OCI-LY1 (cell line): ENCODE data around the gene SLFN5.

Experiments used
- CTCF ChIP-seq: fragments of 200-600 bp; sonication (generic), shearing (Covaris generic); IDR thresholded peaks from 2 replicates; pipeline ENCODE4 v1.5.1; 2017; ENCODE audit warnings: mild to moderate bottlenecking, antibody characterized with exemption, low read length, moderate library complexity, mixed read lengths
- EZH2 ChIP-seq: fragments of 200-600 bp; sonication (generic), shearing (Covaris generic); IDR thresholded peaks from 2 replicates; pipeline ENCODE4 v1.8.0; 2017; ENCODE audit warnings: borderline replicate concordance, mixed run types, mild to moderate bottlenecking, antibody characterized with exemption, low read length, moderate library complexity, mixed read lengths

DNA sequence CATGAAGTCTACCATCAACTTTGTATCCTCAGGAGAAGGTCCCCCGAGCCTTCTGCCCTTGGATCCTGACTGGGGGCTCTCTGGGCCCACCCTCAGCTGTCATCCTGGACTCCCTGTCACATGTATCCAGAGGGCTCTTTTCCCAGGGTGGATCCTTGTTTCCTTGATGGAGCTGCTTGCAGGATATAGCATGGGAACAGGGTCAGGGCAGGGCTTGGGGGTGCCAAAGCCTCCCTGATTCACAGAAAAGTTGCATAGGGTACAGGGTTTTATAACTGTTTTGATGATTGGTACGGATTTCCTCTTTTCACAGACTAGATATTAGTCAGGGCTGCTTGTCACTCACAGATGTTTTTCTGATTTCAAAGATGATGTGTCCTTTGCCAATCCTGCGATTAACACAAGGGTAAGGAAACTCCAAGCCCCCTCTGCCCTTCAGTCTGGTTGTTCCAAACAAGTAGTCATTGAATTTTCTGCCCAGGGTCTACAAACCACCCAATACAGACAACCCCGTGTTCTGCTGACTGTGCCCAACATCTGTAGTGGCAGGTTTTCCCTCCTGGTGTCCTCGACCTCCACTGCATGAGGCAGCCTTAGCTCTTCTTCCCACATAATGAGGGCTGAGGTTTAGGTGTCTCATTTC, 28.1 kb upstream of the SLFN5 start:
- TF ChIP-seq CTCF: no peak
- no peak for TF ChIP-seq EZH2
